Tibial artery (tissue), 4 donors: Measurements from ENCODE around the gene SLC6A15.

ENCODE experiments used
- DNase-seq, 2 donors: peaks; one replicate each; pipeline ENCODE4 v3.0.0-alpha.2; 2019
- H3K27ac ChIP-seq, 2 donors: fragments of 200-600 bp; sonication (generic) in 1 of 2; 1 replicate in 1 of 2; 2 replicates in 1 of 2; pipeline ENCODE4 v1.5.1; 2018 to 2019; ENCODE audit warnings: mild to moderate bottlenecking in 1 of 2
- H3K27me3 ChIP-seq, 2 donors: fragments of 200-600 bp; sonication (generic) in 1 of 2; one replicate each; pipeline versions ENCODE4 v1.5.1 to v1.6.0; 2016 to 2019
- H3K36me3 ChIP-seq, 3 donors: fragments of 200-600 bp; sonication (generic) in 2 of 3; one replicate each; pipeline ENCODE4 v1.5.1; 2016 to 2019; ENCODE audit warnings: mild to moderate bottlenecking in 2 of 3
- H3K4me1 ChIP-seq, 4 donors: fragments of 200-600 bp; sonication (generic) in 2 of 4; 1 replicate in 3 of 4; 2 replicates in 1 of 4; pipeline ENCODE4 v1.5.1; 2016 to 2019
- H3K4me3 ChIP-seq, 2 donors: fragments of 200-600 bp; sonication (generic) in 1 of 2; 1 replicate in 1 of 2; 2 replicates in 1 of 2; pipeline ENCODE4 v1.5.1; 2018 to 2019; ENCODE audit warnings: mild to moderate bottlenecking in 2 of 2
- H3K9me3 ChIP-seq, 3 donors: fragments of 200-600 bp; sonication (generic) in 1 of 3; one replicate each; pipeline ENCODE4 v1.5.1; 2016 to 2019
- intact Hi-C: fragments of 100-400 bp; cut with DNase I; formaldehyde crosslinking; loops from one replicate; pipeline ENCODE4 v1.15.0; 2023; ENCODE audit warnings: low total_unique reads
- TF ChIP-seq, protein P1 (sequence below), 2 experiments: fragments of 200-600 bp in 1 of 2; fragments of 450-650 bp in 1 of 2; IDR thresholded peaks; one replicate each; pipeline ENCODE4 v1.5.1; 2017 to 2019; ENCODE audit warnings: antibody characterized with exemption in 2 of 2, mild to moderate bottlenecking in 1 of 2, moderate library complexity in 1 of 2

SLC6A15 gene

DNA sequence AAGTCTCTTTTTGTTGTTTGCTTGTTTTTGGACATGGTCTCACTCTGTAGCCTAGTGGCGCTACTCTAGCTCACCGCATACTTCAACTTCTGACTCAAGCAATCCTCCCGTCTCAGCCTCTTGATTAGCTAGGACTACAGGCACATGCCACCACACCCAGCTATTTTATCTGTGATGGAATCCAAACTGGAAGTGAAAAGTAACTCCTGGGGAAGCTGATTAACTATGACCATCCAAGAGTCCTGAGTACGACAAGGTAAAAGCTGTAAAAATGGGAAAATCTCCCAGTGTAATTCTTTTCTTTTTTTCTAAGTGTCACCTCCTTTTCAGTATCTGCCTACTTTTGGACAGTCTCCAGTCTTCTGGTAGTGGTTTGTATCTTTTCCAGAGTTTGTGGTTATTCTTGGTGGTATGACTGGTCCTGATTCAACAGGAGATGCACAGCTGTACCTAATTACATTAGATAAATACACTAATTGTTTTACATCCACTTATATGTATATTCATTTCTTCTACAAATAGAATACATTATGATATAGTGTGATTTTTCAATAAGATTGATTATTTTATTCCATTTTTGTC, 97.8 kb downstream of the SLC6A15 start:
- Histone ChIP-seq H3K4me1 (no peaks in the 10 kb centered on the region), H3K27me3 (no peaks in the 10 kb centered on the region), H3K27ac (no peak overlapping the region), H3K9me3 (no peaks in the 10 kb centered on the region), H3K4me3 (no peak overlapping the region), H3K36me3 (no peaks in the 10 kb centered on the region)
- DNase-seq: no peak
- intact Hi-C loops: no loop called here
- TF ChIP-seq, protein P1, sequence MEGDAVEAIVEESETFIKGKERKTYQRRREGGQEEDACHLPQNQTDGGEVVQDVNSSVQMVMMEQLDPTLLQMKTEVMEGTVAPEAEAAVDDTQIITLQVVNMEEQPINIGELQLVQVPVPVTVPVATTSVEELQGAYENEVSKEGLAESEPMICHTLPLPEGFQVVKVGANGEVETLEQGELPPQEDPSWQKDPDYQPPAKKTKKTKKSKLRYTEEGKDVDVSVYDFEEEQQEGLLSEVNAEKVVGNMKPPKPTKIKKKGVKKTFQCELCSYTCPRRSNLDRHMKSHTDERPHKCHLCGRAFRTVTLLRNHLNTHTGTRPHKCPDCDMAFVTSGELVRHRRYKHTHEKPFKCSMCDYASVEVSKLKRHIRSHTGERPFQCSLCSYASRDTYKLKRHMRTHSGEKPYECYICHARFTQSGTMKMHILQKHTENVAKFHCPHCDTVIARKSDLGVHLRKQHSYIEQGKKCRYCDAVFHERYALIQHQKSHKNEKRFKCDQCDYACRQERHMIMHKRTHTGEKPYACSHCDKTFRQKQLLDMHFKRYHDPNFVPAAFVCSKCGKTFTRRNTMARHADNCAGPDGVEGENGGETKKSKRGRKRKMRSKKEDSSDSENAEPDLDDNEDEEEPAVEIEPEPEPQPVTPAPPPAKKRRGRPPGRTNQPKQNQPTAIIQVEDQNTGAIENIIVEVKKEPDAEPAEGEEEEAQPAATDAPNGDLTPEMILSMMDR (IDR thresholded peaks at IDR 0.05): no peak

DNA sequence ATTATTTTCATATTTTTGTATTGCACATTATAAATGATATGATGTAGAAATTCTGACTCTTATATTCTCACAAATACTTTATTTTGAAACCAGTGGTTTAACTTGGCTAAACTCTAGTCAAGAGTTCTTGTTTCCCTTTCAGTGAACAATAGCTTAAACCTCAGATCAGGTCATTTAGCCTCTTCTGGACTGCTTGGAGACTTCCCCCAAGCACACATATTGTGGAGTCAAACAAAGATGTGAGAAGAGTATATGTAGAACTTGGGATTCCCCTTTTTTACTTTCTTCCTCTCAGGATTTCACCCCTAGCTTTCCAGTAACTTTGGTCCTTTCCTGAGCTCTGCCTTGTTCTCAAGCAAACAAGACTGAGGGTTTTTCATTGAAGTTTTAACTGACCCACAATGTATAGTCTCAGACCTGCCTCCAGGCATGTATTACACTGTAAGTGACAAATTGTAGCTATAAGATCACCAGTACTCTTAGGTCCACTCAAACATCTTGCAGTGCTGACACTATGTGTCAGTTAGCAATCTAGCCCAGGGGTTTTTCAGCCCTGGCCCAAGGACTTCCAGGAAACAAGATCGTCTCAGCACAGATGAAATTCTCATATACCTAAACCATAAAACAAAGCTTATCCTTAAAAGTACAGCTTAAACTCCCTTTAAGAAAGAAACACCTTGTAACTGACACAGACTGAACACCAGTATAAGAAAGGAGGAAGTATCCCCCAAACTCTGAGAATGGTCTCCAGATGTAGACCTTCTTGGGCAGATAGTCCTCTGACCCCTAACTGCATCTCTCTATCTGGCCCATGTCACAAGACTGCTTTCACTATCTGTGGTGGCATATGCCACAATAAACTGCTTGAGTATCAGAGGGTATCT, 98.6 kb downstream of the SLC6A15 start:
- intact Hi-C loops: no loop called here
- TF ChIP-seq, protein P1 (IDR thresholded peaks at IDR 0.05): no peak
- Histone ChIP-seq H3K36me3 (no peaks in the 10 kb centered on the region), H3K27ac (no peak overlapping the region), H3K9me3 (no peaks in the 10 kb centered on the region), H3K4me3 (no peak overlapping the region), H3K27me3 (no peaks in the 10 kb centered on the region), H3K4me1 (no peaks in the 10 kb centered on the region)
- no peak for DNase-seq

DNA sequence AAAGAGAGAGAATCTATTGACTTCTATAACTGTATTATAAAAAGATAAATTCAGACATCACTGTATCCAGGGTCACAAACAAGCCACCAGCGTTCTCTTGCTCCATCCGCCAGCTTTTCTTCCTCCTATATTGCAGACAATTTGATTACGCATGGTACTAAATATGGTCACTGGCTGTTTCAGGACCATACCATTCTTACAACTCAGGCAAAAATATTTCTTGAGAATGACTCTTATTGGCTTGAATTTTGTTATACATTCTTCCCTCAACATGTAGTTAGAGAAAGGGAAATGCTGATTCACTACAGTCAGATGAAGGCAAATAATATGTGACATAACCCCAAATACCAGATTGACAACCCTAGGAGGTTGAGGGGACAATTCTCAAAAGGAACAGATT, 101.3 kb downstream of the SLC6A15 start:
- Histone ChIP-seq H3K27ac (no peak overlapping the region), H3K9me3 (no peaks in the 10 kb centered on the region), H3K4me1 (no peaks in the 10 kb centered on the region), H3K4me3 (no peak overlapping the region), H3K36me3 (no peaks in the 10 kb centered on the region), H3K27me3 (no peaks in the 10 kb centered on the region)
- intact Hi-C loops: no loop called here
- no peak for DNase-seq
- TF ChIP-seq, protein P1 (IDR thresholded peaks at IDR 0.05): no peak

DNA sequence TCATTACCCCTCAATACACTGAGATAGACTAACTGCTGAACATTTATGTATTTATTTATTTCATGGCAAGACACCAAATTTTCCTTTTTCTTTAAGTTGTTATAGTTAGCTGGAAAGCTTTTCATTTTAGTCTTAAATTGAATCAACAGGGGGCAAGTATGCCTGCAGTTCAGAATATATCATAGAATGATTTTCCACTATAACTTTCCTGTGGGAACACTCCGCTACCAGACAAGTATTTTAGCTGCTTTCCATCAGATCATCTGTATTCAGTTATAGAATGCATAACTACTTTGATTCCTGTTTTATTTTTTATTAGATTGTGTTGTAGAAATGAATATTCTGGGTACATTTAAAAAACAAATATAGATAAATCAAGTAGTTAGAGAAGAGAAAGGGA, 102.0 kb downstream of the SLC6A15 start:
- Histone ChIP-seq H3K36me3 (no peaks in the 10 kb centered on the region), H3K4me3 (no peak overlapping the region), H3K27ac (no peak overlapping the region), H3K4me1 (no peaks in the 10 kb centered on the region), H3K27me3 (no peaks in the 10 kb centered on the region), H3K9me3 (no peaks in the 10 kb centered on the region)
- TF ChIP-seq, protein P1 (IDR thresholded peaks at IDR 0.05): no peak
- intact Hi-C loops: no loop called here
- no peak for DNase-seq
